Fibroblast of pulmonary artery (primary cell): Measurements from ENCODE around the gene KIRREL3.

ENCODE experiments used
- DNase-seq: peaks from one replicate; pipeline ENCODE4 v3.0.0-alpha.2; 2010; ENCODE audit warnings: low read depth
- H3K4me3 ChIP-seq: replicated peaks from 2 replicates; pipeline ENCODE4 v1.5.1; 2011; ENCODE audit warnings: low read depth, mild to moderate bottlenecking, control low read depth, low read length, moderate library complexity
- TF ChIP-seq, protein P1 (sequence below): IDR thresholded peaks from 2 replicates; pipeline ENCODE4 v1.5.1; 2011; ENCODE audit warnings: mild to moderate bottlenecking, control low read depth, low read length, inconsistent platforms; ENCODE audit errors: missing control alignments

KIRREL3 gene

GRCh38 chr11:126704096-126704495 lies 296.5 kb downstream of the KIRREL3 start:
- TF ChIP-seq, protein P1, sequence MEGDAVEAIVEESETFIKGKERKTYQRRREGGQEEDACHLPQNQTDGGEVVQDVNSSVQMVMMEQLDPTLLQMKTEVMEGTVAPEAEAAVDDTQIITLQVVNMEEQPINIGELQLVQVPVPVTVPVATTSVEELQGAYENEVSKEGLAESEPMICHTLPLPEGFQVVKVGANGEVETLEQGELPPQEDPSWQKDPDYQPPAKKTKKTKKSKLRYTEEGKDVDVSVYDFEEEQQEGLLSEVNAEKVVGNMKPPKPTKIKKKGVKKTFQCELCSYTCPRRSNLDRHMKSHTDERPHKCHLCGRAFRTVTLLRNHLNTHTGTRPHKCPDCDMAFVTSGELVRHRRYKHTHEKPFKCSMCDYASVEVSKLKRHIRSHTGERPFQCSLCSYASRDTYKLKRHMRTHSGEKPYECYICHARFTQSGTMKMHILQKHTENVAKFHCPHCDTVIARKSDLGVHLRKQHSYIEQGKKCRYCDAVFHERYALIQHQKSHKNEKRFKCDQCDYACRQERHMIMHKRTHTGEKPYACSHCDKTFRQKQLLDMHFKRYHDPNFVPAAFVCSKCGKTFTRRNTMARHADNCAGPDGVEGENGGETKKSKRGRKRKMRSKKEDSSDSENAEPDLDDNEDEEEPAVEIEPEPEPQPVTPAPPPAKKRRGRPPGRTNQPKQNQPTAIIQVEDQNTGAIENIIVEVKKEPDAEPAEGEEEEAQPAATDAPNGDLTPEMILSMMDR = no peak

DNA sequence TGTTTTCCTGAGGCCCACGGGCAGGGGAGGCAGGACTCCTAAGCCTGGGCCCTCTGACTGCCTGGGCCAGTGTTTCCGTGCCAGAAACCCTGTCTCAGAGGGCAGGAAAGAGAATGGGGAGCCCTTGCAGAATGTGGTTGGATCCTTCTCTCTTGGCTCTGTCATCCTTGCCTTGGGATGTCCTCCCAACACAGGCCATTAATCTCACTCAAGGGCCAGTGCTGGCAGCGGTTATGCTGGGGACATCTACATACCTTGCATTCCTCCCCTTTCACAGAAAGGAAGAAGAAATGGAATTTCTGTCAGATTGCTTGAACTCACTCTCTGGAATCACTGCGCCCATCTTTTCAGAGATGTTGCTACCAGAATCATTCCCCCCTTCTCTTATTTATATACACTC lies 296.9 kb downstream of the KIRREL3 start:
- TF ChIP-seq, protein P1 = no peak
- DNase-seq = no peak
- H3K4me3 ChIP-seq = no peak overlapping the region

More at GRCh38 chr11:126704096-126704495, 296.5 kb downstream of the KIRREL3 start:
- DNase-seq = no peak
- H3K4me3 ChIP-seq = no peak overlapping the region

- TF ChIP-seq, protein P1 = no peak
- DNase-seq = no peak
- H3K4me3 ChIP-seq = no peak overlapping the region
These were observed 297.6 kb downstream of the KIRREL3 start for GRCh38 chr11:126702987-126703386.

DNA sequence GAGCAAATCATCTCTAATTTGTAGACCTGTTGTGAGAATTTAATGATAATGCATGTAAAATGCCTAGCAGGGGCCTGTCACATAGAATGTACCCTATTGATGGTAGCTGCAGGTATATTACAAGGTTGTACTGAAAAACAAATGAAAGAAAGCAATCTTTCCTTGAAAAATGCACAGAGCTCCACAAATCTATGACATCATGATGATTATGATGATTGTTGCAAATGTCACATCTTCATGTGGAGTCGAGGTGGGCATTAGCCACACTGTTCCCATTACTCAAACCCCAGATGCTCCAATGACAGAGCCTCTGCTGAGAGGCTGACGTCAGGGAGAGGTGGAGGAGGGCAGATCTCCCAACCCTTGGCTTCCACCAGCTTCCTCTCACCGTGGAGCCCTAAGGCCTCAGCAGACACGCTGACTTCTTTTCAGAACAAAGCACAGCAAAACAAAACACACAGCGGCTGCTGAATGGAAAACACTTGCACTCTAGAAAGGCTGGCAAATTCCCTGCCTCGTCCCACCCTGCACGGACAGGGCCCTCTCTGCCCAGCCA lies 298.3 kb downstream of the KIRREL3 start:
- DNase-seq = no peak
- H3K4me3 ChIP-seq = no peak overlapping the region
- TF ChIP-seq, protein P1 = no peak

DNA sequence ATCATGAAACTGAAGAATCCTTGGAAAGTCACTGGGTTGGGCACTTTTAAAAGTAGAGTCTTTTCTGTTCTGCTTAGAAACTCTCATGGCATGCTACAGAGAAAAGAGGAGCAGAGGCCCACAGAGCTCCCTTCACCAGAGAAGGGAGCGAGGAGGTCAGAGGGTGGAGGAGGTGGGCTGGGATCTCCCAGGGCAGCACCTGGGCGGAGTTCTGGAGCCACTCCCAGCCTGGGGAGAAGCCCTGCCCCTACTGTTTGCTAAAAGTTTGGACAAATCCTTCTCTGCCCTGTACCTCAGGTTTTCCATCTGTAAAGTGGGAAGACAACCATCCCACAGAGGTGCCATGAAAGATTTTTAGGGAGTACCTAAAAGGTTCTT lies 299.1 kb downstream of the KIRREL3 start:
- TF ChIP-seq, protein P1 = no peak
- no peak for DNase-seq
- H3K4me3 ChIP-seq = no peak overlapping the region

- H3K4me3 ChIP-seq = no peak overlapping the region
- DNase-seq = no peak
- TF ChIP-seq, protein P1 = no peak
These were observed 299.6 kb downstream of the KIRREL3 start for GRCh38 chr11:126700768-126701519.

DNA sequence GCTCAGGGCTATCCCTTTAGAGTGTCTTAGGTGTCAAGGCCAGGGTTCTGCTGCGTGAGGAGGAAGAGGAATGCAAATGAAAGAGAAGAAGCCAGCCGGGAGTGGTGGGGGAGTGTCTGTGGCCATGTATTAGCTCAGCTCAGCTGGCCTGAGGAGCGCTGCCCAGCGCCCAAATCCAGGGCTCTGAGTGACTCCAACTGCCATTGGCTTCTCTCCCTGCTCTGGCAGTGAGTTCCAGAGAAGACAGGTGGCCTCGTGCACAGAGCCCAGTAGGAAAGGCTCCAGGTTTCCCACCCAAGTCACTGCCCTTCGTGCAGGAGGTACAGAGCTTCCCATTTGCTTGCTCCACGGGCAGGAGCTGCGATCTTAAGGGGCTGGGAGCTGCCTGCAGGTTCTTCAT lies 302.0 kb downstream of the KIRREL3 start:
- TF ChIP-seq, protein P1 = no peak
- no peak overlapping the region for H3K4me3 ChIP-seq
- DNase-seq = no peak
